Lower lobe of right lung (tissue), 2 donors: ENCODE measurements around the gene CDC42EP5. TPM values are rescaled to one million over a fixed set of nuclear protein-coding genes. Genes with fewer than 3 reads are reported as not detected.
"Not testable (repeated sequence)": the region's sequence is repeated elsewhere in the genome, so short reads cannot be mapped to it uniquely, and the experiment has no call there.

ENCODE experiments used
- ATAC-seq, 2 donors: fragments of 200-7000 bp; cut with Tn5 transposase; one replicate each; pipeline ENCODE4 v1.9.1; 2020 to 2022; ENCODE audit warnings: mild to moderate bottlenecking in 2 of 2, moderate library complexity in 2 of 2
- DNase-seq: peaks from one replicate; pipeline ENCODE4 v3.0.0-alpha.2; 2020
- H3K27ac ChIP-seq: fragments of 200-600 bp; one replicate; pipeline ENCODE4 v1.8.0; 2022
- H3K27me3 ChIP-seq: fragments of 200-600 bp; one replicate; pipeline ENCODE4 v1.8.0; 2022; ENCODE audit warnings: low read depth
- H3K36me3 ChIP-seq: fragments of 200-600 bp; one replicate; pipeline ENCODE4 v1.8.0; 2022; ENCODE audit warnings: mild to moderate bottlenecking
- H3K4me1 ChIP-seq: fragments of 200-600 bp; one replicate; pipeline ENCODE4 v1.8.0; 2022
- H3K4me3 ChIP-seq: fragments of 200-600 bp; one replicate; pipeline ENCODE4 v1.8.0; 2022; ENCODE audit warnings: mild to moderate bottlenecking
- H3K9me3 ChIP-seq: fragments of 200-600 bp; one replicate; pipeline ENCODE4 v1.8.0; 2022
- intact Hi-C: fragments of 100-400 bp; cut with DNase I; formaldehyde crosslinking; loops from one replicate; pipeline ENCODE4 v1.11.0; 2022
- total RNA-seq: library from RNA; stranded (reverse); fragmentation: NEBNext Ultra II Directional; extraction: Animal tissue kit (Norgen Biotek cat#: 25700); gene quantifications from one replicate; pipeline ENCODE4 v1.2.1, GENCODE V29; 2021
- TF ChIP-seq, protein P1 (sequence below): fragments of 200-600 bp; IDR thresholded peaks from one replicate; pipeline ENCODE4 v1.8.0; 2022; ENCODE audit warnings: antibody characterized with exemption, mild to moderate bottlenecking
- donor health status: DM: no; HTN: yes; CAD: no; lungs with severe emphysema.

Gene CDC42EP5
- total RNA-seq, 1 donor from 2014 or later, result 25.5 TPM

DNA sequence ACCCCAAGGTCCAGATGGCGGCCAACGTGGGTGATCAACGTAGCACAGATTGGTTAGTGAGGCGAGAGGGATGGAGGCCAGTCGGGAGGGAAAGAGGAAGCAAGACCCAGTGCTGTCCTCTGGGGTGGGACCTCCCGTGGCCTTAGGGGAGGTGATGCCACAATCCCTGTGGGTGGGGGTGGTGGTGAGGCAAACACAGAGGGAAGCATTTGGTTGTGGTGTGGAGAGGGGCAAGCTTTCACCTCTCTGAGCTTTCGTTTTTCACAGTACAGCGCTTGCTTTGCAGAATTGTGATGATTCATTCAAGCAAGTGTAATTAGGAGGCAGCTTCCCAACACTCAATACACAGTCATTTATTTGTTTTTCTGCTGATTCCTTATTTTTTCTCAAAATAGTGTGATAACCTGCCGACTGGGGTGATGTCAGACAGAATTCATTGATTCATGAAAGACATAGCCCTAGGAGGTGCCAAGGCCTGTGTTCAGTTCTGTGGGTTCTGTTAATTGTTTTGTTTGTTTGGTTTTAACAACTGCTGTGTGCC is 21.7 kb downstream of the CDC42EP5 start:
- no peak overlapping the region for H3K27ac ChIP-seq
- TF ChIP-seq, protein P1, sequence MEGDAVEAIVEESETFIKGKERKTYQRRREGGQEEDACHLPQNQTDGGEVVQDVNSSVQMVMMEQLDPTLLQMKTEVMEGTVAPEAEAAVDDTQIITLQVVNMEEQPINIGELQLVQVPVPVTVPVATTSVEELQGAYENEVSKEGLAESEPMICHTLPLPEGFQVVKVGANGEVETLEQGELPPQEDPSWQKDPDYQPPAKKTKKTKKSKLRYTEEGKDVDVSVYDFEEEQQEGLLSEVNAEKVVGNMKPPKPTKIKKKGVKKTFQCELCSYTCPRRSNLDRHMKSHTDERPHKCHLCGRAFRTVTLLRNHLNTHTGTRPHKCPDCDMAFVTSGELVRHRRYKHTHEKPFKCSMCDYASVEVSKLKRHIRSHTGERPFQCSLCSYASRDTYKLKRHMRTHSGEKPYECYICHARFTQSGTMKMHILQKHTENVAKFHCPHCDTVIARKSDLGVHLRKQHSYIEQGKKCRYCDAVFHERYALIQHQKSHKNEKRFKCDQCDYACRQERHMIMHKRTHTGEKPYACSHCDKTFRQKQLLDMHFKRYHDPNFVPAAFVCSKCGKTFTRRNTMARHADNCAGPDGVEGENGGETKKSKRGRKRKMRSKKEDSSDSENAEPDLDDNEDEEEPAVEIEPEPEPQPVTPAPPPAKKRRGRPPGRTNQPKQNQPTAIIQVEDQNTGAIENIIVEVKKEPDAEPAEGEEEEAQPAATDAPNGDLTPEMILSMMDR, result no peak
- intact Hi-C loops, result no loop called here
- H3K27me3 ChIP-seq, result no peaks in the 10 kb centered on the region
- peak overlapping the region; percentile 78 for H3K4me3 ChIP-seq
- H3K9me3 ChIP-seq, result no peaks in the 10 kb centered on the region
- H3K4me1 ChIP-seq, result peaks cover 42% of the 10 kb centered on the region
- H3K36me3 ChIP-seq, result peaks cover 58% of the 10 kb centered on the region
- ATAC-seq (no peak), DNase-seq (peak; percentile 62)

GRCh38 chr19:54449701-54450069 is 23.4 kb downstream of the CDC42EP5 start:
- no peaks in the 10 kb centered on the region for H3K9me3 ChIP-seq
- no peak for ATAC-seq
- DNase-seq, result peak; percentile 47
- peak overlapping the region; percentile 90 for H3K27ac ChIP-seq
- TF ChIP-seq, protein P1, result no peak
- intact Hi-C loops, result no loop called here
- H3K36me3 ChIP-seq, result peaks cover 56% of the 10 kb centered on the region
- peaks cover 43% of the 10 kb centered on the region for H3K4me1 ChIP-seq
- H3K27me3 ChIP-seq, result no peaks in the 10 kb centered on the region
- H3K4me3 ChIP-seq, result peak overlapping the region; percentile 78

GRCh38 chr19:54448774-54449700 is 24.1 kb downstream of the CDC42EP5 start, which contains the start of gene LENG8:
Gene LENG8, plus strand, starts transcription at chr19:54449199. Its CDS starts 2,146 bp downstream, at chr19:54451345.
- intact Hi-C loops, result no loop called here
- Histone ChIP-seq H3K27me3 (no peaks in the 10 kb centered on the region), H3K4me1 (peaks cover 43% of the 10 kb centered on the region), H3K36me3 (peaks cover 51% of the 10 kb centered on the region), H3K27ac (peak within 1 kb of the TSS; percentile 90), H3K4me3 (peak within 1 kb of the TSS; percentile 78), H3K9me3 (no peaks in the 10 kb centered on the region)
- DNase-seq, result peak; percentile 99
- peak; percentile 98 for ATAC-seq
- TF ChIP-seq, protein P1, result no peak

DNA sequence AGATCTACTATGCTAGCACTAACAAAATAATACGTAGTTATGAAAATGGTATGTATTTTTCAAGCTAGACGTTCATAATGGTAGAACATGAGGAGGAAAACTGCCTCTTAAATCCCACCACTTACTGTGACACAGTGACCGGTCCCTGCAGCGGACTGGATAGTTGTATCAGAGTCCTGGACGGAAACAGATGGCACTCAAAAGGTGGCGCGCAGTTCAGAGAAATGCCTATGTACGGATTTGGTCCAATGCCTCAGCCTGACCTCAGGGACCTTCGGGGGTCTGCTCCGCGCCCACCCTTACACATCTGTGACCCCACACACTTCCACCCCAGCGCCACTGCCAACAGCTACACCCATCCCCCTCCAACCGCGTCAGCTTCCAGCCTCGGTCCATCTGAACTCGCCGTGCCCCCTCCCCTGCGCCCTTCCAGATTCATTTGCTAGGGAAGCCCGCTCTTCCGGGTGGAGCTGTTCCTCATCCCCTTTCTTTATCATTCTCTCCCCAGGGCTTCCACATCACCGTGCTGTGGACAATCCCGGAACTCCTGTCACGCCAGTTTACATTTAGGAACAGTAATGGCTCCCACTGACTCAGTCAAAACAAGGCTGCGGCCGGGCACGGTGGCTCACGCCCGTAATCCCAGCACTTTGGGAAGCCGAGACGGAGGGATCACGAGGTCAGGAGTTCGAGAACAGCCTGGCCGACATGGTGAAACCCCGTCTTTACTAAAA is 24.9 kb downstream of the CDC42EP5 start:
- Histone ChIP-seq H3K36me3 (peaks cover 47% of the 10 kb centered on the region), H3K4me1 (peaks cover 43% of the 10 kb centered on the region), H3K4me3 (peak overlapping the region; percentile 78), H3K27ac (peak overlapping the region; percentile 90), H3K27me3 (no peaks in the 10 kb centered on the region), H3K9me3 (no peaks in the 10 kb centered on the region)
- intact Hi-C loops, result no loop called here
- DNase-seq (peak; percentile 74), ATAC-seq (peak; percentile 36 to 62)
- TF ChIP-seq, protein P1, result no peak

GRCh38 chr19:54446349-54446748 is 26.7 kb downstream of the CDC42EP5 start:
- intact Hi-C loops, H3K27me3 ChIP-seq, ATAC-seq, H3K27ac ChIP-seq, H3K4me3 ChIP-seq, H3K9me3 ChIP-seq, DNase-seq: not testable (repeated sequence)
- peaks cover 31% of the 10 kb centered on the region for H3K4me1 ChIP-seq
- H3K36me3 ChIP-seq, result peaks cover 28% of the 10 kb centered on the region
